Activated CD8-positive, alpha-beta memory T cell treated with anti-CD3 and anti-CD28 coated beads, Interleukin-2, amount 50 U/mL, for 48 hours (primary cell): Measurements from ENCODE around the gene CACNA1E.

Experiments
- DNase-seq: peaks from one replicate; pipeline ENCODE4 v3.0.0-alpha.2; 2020

The CACNA1E gene

DNA sequence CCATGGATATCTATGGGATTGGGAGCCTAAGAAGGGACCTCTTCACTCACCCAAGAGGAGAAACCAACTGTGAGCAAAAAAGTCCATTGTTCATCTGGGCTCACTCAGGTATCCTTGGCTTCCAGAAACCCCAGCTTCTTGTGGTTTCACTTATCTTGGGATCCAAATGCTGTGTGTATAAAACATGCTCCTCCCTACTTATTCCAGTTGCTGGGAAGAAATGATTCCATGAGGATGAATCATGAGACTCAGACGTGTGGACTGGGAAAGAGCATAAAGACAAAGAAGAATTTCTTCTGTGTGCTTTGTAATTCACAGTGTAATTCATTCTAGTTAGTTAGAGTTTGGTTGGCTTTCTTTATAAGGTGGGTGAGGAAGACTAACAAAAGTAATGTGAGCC, 294.5 kb downstream of the CACNA1E start:
- DNase-seq, result no peak

DNA sequence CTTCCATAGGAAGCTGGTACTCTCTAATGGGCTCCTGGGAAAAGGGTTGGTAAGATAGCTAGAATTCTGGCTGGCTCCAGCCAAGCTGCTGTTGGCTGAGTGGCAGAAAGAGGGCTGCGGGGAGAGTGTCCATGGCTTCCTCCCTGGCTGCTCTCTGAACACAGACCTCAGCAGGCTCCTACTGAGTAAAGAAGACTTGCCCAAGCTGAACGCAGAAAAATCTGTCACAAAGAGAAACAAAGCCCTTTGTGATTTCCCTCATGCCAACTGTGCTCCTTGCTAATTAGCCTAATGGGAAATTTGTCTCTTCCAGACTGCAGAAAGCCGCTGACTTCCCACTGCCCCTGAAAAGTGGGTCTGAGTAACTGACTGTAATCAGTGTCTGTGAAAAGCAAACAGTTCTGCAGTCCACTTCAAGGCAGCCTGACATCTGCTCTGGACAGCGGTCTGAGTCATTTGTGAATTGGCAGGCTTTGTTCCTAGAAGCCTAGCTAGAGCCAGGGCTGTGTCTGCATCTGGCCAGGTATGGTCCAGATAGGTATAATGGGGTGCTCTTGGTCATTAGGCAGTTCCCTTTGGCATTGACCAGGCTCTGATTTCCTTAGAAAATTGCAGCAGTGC, 295.4 kb downstream of the CACNA1E start:
- no peak for DNase-seq

DNA sequence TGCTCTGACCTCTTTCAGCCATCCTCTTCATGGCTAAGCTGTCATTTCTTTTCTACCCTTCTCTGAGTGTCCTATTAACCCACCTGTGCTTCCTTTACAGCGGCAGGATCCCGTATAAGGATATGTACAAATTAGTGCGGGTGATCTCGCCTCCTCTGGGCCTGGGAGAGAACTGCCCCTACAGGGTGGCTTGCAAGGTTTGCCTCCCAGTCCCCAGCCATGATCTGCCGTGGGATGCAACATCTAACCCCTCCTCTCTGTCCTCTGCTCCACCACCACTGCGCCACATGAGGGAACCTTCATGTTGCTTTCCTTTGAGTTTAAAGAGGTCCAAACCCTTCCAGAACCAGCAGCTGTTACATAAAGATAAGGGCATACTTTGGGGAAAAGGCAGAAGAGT, 296.0 kb downstream of the CACNA1E start:
- no peak for DNase-seq

DNA sequence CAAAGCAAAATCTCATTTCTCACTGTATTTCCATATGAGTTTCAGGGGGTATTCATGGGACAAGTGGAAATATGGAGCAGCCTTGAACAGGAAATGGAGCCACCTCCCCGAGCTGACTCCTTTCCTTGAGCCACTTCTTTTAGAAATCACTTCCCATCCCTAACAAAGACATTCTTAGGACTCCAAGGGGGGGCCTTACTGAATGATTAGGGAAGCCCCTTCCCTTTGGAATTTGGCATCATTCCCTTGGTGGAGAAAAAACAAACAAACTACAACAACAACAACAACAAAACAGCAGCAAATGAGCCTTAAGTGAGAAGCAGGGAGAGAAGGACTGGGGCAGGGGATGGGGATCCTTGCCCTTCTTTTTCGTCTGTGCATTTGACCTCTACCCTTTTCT, 299.9 kb downstream of the CACNA1E start:
- no peak for DNase-seq

DNA sequence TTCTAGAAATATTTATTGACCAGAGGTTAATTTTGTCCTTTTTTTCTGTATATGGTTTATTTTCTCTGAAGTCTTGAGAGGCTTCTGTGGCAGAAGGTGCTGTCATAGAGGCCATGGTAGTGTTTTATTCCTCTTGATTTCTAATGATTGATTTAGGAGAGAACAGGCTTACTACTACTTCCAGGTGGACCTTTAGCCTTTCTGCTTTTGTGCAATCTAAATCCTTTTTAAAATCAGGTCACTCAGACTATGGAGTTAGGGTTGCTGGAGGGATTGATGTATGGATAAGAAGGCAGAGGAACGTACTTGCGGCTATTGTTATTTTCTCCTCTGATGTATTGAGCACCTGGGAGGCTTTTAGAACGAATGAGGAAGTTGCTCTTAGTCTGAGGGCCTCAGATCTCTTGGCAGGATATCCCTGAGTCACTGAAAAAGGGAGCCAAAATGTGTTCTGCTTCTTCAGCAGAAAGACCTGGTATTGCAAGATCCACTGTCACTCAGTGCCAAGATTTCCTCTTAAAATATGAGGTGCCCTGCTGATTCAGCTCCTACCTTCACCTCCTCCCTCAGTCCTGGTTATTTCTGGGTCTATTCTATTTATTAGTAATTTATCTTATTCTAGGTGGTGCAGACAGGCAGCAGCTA, 300.8 kb downstream of the CACNA1E start:
- DNase-seq, result no peak

DNA sequence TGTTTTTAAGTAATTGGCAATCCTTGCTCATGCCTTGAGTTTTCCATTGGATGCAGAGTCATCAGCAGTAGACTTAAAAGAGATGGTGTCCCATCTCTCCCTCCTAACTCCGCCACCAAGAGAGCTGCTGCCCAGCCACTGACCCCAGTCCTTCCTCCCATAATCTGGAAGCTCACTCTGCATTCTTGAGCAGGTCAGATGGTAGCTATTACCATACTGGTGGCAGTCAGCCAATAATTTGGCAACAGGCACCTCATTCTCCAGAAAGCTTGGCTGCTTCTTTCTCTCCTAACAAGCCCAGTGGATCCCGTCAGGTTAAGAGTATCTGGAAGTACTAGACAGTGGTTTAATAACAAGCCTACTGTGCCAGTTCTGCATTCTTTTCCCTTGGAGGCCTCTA, 306.1 kb downstream of the CACNA1E start:
- DNase-seq, result no peak

DNA sequence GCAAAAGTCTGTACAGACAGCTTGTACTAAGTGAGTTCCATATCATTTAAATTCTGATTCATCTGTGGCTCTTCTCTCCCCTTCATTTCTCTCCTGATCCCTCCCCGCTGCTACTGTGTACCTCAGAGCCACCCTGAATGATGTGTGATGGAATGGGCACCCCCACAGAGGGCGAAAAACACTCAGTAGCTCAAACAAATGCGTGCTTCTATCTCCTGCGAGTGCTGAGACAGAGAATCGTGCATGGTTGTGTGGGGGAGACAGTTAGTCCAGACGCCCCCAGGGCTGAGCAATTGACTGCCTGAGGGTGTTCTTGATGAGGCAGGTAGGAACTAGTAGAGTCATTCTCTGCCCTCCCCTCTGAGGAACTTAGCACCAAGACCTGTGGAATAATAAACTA, 308.4 kb downstream of the CACNA1E start:
- DNase-seq, result no peak

DNA sequence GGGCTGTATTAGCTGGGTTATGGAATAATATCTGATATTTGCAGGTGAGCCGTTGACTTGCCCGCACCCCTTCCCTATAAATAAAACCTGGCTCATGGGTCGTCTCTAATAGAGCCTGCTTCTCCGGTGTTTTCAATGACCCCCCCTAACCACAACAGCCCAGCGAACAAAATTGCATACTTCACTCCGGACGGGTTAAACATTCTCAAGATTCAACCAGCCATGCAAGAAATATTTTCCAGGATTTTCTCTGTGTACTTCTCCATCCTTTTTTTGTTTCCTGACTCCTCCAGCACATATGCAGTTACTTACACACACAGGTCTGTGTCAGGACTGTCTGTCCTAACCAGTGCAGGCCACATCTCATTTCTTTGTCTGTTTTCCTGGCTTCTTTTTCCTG, 310.5 kb downstream of the CACNA1E start:
- DNase-seq, result no peak

DNA sequence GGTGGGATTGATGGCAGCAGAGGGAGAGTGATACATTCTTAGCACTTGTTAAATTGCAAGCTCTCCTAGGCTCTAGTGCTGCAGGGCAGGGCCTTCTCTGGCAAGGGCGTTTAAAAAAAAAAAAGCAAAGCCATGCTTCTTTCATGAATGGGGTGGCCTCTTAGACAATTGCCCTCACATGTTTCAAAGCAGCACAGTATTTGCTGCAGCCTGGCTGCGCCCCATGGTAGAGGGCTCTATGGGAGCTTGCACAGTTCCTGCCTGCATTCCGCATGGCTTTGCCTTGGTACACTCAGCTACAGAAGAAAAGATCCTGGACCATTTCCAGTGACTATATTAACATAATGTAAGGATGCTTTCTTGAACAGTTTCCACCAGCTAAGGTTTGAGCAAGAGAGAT, 311.0 kb downstream of the CACNA1E start:
- no peak for DNase-seq

DNA sequence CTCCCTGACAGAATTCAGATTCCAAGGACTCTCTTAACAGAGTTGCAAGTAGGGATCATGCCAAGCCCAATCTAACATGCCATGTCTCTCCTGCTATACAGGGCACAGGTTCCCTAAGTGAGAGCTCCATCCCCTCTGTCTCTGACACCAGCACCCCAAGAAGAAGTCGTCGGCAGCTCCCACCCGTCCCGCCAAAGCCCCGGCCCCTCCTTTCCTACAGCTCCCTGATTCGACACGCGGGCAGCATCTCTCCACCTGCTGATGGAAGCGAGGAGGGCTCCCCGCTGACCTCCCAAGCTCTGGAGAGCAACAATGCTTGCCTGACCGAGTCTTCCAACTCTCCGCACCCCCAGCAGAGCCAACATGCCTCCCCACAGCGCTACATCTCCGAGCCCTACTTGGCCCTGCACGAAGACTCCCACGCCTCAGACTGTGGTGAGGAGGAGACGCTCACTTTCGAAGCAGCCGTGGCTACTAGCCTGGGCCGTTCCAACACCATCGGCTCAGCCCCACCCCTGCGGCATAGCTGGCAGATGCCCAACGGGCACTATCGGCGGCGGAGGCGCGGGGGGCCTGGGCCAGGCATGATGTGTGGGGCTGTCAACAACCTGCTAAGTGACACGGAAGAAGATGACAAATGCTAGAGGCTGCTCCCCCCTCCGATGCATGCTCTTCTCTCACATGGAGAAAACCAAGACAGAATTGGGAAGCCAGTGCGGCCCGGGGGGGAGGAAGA, 315.0 kb downstream of the CACNA1E start:
- DNase-seq, result no peak

DNA sequence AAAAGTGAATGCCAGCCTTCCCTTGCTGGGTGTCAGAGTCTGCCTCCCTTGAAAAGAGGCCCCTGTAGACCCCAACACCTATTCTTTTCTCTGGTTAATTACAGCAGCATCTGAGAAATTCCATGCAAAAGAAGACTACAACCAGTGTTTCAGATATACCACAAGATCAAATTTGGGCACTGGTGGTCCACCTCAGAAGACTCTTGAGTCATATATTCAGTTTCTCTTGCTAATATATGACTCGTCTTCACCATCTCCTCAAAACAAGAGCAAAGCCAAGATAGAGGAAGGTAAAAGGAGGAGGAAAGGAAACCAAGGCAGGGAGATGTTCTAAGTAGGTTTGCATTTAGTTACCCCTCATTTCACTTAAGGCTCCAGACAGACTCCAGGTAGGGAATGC, 318.3 kb downstream of the CACNA1E start:
- no peak for DNase-seq

DNA sequence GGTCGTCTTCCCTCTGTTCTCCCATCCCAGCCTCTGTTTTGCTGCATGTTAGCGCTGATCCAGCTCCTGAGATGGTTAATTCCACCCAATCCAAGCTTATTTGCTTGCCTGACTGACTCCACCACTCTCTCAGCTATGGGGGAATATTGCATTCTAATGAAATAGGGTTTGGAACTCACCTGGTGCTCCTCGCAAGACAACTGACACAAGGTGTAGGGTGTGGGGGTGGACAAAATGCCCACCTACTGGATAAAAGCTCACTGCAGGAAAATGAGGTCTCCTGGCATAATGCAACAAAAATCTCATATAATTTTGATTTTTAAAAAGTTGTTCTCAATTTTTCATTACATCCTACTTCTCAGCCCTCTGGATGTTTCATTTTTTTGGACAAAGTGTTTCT, 319.1 kb downstream of the CACNA1E start:
- DNase-seq, result no peak

DNA sequence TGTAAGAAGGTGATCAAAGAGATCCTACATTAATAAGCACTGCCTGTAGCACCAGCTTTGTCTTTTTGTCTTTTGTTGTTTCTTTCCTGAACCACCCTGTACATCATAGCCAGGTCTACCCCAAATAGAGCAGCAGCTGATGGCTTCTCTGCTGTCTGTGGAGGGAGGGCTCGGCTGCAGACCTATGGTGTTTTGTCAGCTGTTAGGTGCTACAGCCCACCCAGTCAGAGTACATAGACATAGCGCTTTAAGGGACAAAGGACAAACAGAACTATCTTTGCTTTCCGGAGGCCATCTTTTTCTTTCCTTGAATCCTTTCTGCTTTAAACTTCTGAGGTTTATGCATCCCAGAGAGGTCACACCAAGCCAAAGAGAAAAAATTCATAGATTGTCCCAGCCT, 320.1 kb downstream of the CACNA1E start:
- DNase-seq, result no peak

DNA sequence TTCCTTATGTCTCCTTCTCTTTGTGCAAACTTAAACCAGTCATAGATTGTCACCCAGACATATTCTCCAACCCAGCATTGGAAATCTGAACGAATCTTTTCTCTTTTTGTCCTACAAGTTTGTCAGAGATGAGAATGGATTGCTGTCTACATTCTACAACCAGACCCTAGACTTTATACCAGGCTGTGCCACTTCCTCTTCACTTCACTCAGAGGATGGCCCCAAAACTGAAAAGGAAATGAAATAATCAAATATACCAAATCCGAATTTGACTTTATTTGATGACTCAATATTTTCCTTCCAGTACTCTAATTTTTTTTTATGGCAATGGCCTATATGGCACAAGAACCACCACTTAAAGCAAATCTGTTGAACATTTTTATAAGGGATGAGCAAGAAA, 321.7 kb downstream of the CACNA1E start:
- no peak for DNase-seq

DNA sequence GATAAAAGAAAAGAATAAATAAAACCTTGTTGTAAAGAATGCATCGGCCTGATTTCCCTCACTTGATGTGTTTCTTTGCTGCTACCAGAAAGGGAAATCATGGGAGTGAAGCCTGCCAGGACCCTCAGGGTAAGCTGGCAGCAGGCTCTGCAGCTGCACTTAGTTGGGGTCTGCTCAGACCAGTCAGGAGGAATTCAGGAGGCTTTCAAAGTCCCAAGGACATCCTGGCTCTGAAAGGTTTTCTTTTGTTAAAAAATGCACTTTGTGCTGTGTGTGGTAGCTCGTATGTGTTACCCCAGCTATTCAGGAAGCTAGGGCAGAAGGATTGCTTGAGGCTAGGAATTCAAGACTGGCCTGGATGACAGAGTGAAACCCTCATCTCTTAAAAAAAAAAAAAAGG, 323.4 kb downstream of the CACNA1E start:
- no peak for DNase-seq

DNA sequence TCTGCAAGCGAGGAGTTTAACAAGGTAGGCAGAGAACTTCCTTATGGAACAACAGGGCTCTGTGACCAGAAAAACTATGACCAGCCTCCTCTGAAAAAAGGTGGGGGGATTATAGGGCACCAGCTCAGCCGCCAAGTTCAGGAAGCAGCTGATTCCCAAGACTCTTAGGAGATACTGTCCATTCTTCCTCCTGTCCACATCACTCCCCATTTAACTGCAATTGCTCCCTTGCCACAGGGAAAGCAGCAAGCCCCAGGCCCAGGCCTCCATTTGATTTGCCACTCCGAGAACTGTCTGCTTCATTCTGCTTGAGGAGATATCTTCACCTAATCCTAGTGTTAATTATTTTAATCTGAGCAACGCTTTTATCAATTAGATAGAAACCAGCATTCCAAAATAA, 323.9 kb downstream of the CACNA1E start:
- DNase-seq, result no peak

DNA sequence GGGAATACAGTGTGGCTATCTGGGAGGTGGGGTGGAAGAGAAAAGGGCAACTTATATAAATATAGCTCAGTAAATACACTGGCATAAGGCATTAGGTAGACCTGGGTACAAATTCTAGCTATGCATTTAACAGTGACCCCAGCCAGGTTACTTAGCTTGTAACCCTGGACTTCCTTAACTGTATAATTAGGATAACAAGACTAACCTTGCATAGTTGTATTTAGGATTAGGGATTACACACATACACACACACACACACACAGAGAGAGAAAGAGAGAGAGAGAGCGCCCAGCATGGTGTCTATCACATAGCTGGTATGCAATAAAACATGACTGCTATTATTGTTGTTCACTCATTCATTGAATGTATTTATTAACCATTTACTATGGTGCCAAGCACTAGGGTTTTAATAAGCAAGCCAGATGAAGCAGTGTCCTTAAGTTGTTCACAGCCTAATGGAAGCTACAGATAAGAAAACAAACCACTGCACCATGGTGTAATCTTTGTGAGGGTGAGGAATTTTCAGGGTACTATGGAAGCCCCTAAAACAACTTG, 326.8 kb downstream of the CACNA1E start:
- no peak for DNase-seq

DNA sequence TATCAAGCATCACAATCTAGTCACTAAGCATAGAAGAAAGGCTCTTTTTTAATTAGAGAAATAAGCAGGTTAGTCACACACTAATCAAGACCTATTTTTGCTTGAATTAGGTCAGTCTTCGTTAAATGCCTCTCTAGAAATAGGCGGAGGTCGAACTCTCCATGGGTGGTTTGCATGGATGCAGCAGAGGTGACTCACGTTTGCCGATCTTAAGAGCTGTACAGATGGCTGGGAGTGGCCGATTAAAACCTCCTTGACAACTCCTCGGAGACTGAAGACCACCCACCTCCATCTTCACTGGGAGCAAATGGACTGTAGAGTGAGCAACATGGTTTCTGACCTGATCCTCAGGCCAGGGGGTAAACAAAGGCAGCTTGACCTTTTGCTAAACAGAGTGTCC, 328.9 kb downstream of the CACNA1E start:
- DNase-seq, result no peak

DNA sequence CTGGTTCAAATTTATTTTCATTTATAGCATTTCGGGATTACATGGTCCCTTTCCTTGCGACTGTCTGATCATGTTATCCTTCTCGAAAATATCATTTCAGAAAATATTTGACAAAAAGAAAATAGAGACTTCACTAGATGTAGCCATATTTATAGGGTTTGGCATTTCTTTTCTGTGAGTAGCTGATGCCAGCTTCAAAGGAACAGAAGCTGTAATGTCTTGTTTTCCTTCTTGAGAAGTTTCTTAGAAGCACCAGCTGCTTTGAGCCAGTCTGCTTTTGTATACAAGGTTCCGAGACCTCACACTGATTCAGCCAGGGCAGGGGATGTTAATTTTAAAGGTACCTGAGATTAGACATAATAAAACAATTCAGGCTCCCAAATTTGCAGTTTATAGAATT, 329.9 kb downstream of the CACNA1E start:
- DNase-seq, result no peak

DNA sequence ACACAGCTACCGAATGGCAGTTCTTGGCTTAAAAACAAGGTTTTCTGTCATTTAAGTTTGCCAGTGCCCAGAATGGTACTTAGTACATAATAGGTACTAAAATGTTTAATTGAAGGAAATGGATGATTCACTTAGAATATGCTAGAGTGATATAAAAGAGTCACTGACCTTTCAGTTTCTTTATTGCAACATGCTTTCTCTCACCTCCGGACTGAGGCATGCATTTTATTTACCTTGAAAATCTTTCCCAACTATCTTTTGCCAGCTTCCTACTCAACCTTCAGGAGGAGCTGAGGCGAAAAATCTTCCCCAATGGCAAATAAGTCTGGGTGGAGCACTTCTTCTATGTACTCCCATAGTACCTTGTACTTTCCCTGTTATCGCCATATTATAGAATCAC, 333.3 kb downstream of the CACNA1E start:
- no peak for DNase-seq

DNA sequence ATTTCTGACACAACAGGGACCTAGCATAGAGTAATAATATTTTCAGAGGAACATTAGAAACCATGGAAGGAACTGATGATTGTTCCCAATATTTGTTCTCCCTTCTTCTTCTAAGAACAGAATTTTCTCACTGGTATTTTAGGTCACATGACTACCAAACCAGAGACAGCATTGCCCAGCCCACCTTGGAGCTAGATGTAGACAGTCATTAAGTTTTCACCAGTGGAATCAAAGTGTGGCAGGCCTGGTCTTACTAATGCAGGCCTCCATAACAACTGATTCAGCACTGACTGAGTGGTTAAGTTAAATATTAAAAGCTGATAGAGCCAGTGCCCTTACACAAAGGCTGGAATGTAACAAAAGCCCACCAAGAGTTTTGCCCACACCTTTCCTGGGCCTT, 333.8 kb downstream of the CACNA1E start:
- no peak for DNase-seq

DNA sequence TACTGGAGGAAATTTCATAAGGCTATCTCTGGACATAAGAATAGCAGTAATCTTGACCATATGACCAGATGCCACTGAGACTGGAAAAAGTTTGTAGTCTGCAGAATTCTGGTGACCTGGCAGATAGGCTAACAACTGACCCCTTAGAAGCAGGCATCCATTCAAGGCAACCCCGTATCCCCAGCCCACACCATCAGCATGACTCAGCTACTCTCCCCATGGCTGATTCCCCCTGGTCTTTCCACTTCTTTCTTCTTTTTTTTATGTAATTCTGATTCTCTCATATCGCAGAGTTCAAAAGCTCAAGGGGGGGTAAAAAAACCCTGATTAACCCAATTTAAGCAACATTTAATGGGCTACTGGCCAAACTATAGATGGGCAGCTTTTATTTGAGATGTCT, 335.1 kb downstream of the CACNA1E start:
- no peak for DNase-seq

DNA sequence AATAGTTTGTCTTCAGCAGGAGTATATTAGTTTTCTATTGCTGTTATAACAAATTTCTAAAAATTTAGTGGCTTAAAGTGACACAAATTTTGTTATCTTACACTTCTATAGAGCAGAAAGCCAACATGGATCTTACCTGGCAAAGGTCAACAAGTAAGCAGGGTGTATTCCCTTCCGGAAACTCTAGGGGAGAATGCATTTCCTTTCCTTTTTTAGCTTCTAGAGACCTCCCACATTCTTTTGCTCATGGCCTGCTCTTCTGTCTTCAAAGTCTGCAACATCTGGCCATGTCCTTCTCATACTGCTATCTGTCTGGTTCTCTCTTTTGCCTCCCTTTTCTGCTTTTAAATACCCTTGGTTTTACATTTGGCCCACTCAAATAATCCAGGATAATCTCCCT, 335.6 kb downstream of the CACNA1E start:
- DNase-seq, result no peak

DNA sequence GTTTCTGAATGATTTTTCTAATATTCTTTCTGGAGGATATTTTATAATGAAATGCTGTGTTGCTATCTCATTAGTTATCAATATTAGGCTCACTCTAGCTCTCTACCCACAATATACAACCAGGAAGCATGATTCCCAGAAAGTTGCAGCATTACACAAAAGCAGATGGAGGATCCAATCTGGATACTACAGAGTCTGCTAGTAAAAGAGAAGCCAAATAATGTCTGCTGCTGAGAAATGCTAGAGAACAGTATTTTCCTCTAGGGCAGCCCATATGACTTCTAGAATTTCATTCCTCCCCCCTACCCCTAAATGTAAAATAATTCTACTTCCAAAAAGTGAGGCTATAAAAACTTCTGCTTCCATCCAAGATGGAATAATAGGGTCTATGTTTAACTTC, 338.4 kb downstream of the CACNA1E start:
- DNase-seq, result no peak
